HCT116 (cell line): ENCODE results near the gene ELF1.

ENCODE experiments used
- CEBPB ChIP-seq: IDR thresholded peaks from 2 replicates; pipeline ENCODE4 v1.6.1; 2012; ENCODE audit warnings: low read depth
- CTCF ChIP-seq, 3 experiments: fragments of 200-600 bp in 1 of 3; sonication (generic) in 1 of 3; IDR thresholded peaks in 2 of 3; conservative IDR thresholded peaks in 1 of 3; 2 replicates each; pipeline ENCODE4 v1.5.1; 2012 to 2017; ENCODE audit warnings: low read depth in 2 of 3, low read length in 2 of 3, antibody characterized with exemption in 1 of 3, borderline replicate concordance in 1 of 3, control low read depth in 1 of 3, mild to moderate bottlenecking in 1 of 3, mixed read lengths in 1 of 3, mixed run types in 1 of 3, moderate library complexity in 1 of 3; ENCODE audit not compliant: insufficient read depth in 1 of 3
- EGR1 ChIP-seq: IDR thresholded peaks from 2 replicates; pipeline ENCODE4 v1.6.1; 2012; ENCODE audit warnings: low read depth
- ELF1 ChIP-seq: IDR thresholded peaks from 2 replicates; pipeline ENCODE4 v1.6.1; 2012; ENCODE audit warnings: low read depth, borderline replicate concordance
- EZH2 ChIP-seq: fragments of 200-600 bp; sonication (generic); IDR thresholded peaks from 2 replicates; pipeline ENCODE4 v1.6.1; 2017; ENCODE audit warnings: antibody characterized with exemption, mixed run types
- EZH2phosphoT487 ChIP-seq: fragments of 200-600 bp; IDR thresholded peaks from 2 replicates; pipeline ENCODE4 v1.6.1; 2018; ENCODE audit warnings: antibody characterized with exemption, borderline replicate concordance
- MAX ChIP-seq: IDR thresholded peaks from 2 replicates; pipeline ENCODE4 v1.6.1; 2012
- POLR2A ChIP-seq: IDR thresholded peaks from 2 replicates; pipeline ENCODE4 v1.7.0; 2011; ENCODE audit warnings: borderline replicate concordance; ENCODE audit not compliant: insufficient read depth, insufficient read length; ENCODE audit errors: extremely low read depth
- POLR2AphosphoS5 ChIP-seq: IDR thresholded peaks from 2 replicates; pipeline ENCODE4 v1.6.1; 2011; ENCODE audit warnings: mild to moderate bottlenecking, low read depth, low read length, moderate library complexity
- RAD21 ChIP-seq: IDR thresholded peaks from 2 replicates; pipeline ENCODE4 v1.6.1; 2012; ENCODE audit warnings: low read depth, mild to moderate bottlenecking
- YY1 ChIP-seq: IDR thresholded peaks from 2 replicates; pipeline ENCODE4 v1.6.1; 2011; ENCODE audit warnings: low read length, low read depth, moderate library complexity, mild to moderate bottlenecking; ENCODE audit not compliant: insufficient replicate concordance; ENCODE audit errors: extremely low read depth
- ZNF274 ChIP-seq: fragments of 200-500 bp; sonication (Bioruptor generic); IDR thresholded peaks from 2 replicates; pipeline ENCODE4 v1.6.1; 2014; ENCODE audit warnings: mild to moderate bottlenecking, low read depth, low read length, inconsistent platforms
- TF ChIP-seq, protein P1 (sequence below): IDR thresholded peaks from 2 replicates; pipeline ENCODE4 v1.6.1; 2012

- TF ChIP-seq CTCF (IDR thresholded peaks at IDR 0.05 in 2 of 3, conservative IDR thresholded peaks at IDR 0.05 in 1 of 3; ENCODE audit: borderline replicate concordance in 1 of 3, insufficient read depth in 1 of 3, low read depth in 2 of 3, low read length in 2 of 3) (no peak), MAX (no peak), POLR2A (no peak), ZNF274 (no peak), YY1 (no peak), POLR2AphosphoS5 (no peak), EGR1 (no peak), EZH2phosphoT487 (no peak), CEBPB (no peak), ELF1 (no peak), EZH2 (no peak), RAD21 (no peak)
- TF ChIP-seq, protein P1, sequence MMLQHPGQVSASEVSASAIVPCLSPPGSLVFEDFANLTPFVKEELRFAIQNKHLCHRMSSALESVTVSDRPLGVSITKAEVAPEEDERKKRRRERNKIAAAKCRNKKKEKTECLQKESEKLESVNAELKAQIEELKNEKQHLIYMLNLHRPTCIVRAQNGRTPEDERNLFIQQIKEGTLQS, result no peak
These were observed 20.6 kb upstream of the ELF1 start for GRCh38 chr13:41039746-41040145.
